M059J (cell line): ENCODE measurements around the gene PCK1. TPM values are rescaled to one million over a fixed set of nuclear protein-coding genes. Genes with fewer than 3 reads are reported as not detected.

Source experiments
- DNase-seq: peaks from one replicate; pipeline ENCODE4 v3.0.0-alpha.2; 2012; ENCODE audit warnings: low read depth
- total RNA-seq: library from RNA; depleted of rRNA; stranded (reverse); fragments of >200 nt; shearing (Covaris generic); gene quantifications from 2 replicates; pipeline ENCODE4 v1.2.3, GENCODE V29; 2014

The PCK1 gene
- total RNA-seq, 1 experiment from 2014 or later: not detected

GRCh38 chr20:57536120-57536708 lies 24.7 kb upstream of the PCK1 start:
- DNase-seq: no peak

GRCh38 chr20:57536771-57537724 lies 23.9 kb upstream of the PCK1 start:
- DNase-seq: no peak

GRCh38 chr20:57537822-57538221 lies 23.1 kb upstream of the PCK1 start:
- no peak for DNase-seq

GRCh38 chr20:57539889-57540288 lies 21.0 kb upstream of the PCK1 start:
- DNase-seq: no peak

- no peak for DNase-seq
Measured at GRCh38 chr20:57540890-57541580, 19.9 kb upstream of the PCK1 start.

- no peak for DNase-seq
Measured at GRCh38 chr20:57543754-57544153, 17.2 kb upstream of the PCK1 start.

GRCh38 chr20:57544838-57545564 lies 15.9 kb upstream of the PCK1 start:
- no peak for DNase-seq

GRCh38 chr20:57545927-57546662 lies 14.8 kb upstream of the PCK1 start:
- no peak for DNase-seq

- no peak for DNase-seq
Measured at GRCh38 chr20:57546956-57547649, 13.8 kb upstream of the PCK1 start.

GRCh38 chr20:57548177-57549058 lies 12.5 kb upstream of the PCK1 start:
- no peak for DNase-seq

GRCh38 chr20:57552471-57552870 lies 8.4 kb upstream of the PCK1 start:
- no peak for DNase-seq

GRCh38 chr20:57553376-57554018 lies 7.4 kb upstream of the PCK1 start:
- DNase-seq: no peak

- DNase-seq: no peak
Measured at GRCh38 chr20:57555457-57556184, 5.3 kb upstream of the PCK1 start.

- DNase-seq: no peak
Measured at GRCh38 chr20:57556980-57557274, 4.0 kb upstream of the PCK1 start.

GRCh38 chr20:57557926-57558613 lies 2.8 kb upstream of the PCK1 start:
- DNase-seq: no peak

- no peak for DNase-seq
Measured at GRCh38 chr20:57558614-57559288, 2.2 kb upstream of the PCK1 start.

GRCh38 chr20:57559289-57559634 lies 1.6 kb upstream of the PCK1 start:
- DNase-seq: no peak
